Measurements from ENCODE around the gene ZNF780B. TPM values are rescaled to one million over a fixed set of nuclear protein-coding genes. Genes with fewer than 3 reads are reported as not detected.
"Not testable (repeated sequence)": the region's sequence is repeated elsewhere in the genome, so short reads cannot be mapped to it uniquely, and the experiment has no call there.

ZNF780B gene
- total RNA-seq, 1 donor from 2014 or later: 31.2 TPM

DNA sequence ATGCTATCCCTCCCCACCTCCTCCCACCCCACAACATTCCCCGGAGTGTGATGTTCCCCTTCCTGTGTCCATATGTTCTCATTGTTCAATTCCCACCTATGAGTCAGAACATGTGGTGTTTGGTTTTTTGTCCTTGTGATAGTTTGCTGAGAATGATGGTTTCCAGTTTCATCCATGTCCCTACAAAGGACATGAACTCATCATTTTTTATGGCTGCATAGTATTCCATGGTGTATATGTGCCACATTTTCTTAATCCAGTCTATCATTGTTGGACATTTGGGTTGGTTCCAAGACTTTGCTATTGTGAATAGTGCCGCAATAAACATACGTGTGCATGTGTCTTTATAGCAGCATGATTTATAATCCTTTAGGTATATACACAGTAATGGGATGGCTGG lies 18.0 kb downstream of the ZNF780B start:
- DNase-seq (ENCODE audit: low spot score): not testable (repeated sequence)

GRCh38 chr19:40035996-40036395 lies 20.0 kb downstream of the ZNF780B start:
- no peak for DNase-seq (ENCODE audit: low spot score)

GRCh38 chr19:40033989-40034560 lies 22.0 kb downstream of the ZNF780B start:
- DNase-seq (ENCODE audit: low spot score): no peak

GRCh38 chr19:40026597-40026970 lies 29.4 kb downstream of the ZNF780B start:
- DNase-seq (ENCODE audit: low spot score): no peak

GRCh38 chr19:40025938-40026596 lies 30.0 kb downstream of the ZNF780B start:
- no peak for DNase-seq (ENCODE audit: low spot score)

DNA sequence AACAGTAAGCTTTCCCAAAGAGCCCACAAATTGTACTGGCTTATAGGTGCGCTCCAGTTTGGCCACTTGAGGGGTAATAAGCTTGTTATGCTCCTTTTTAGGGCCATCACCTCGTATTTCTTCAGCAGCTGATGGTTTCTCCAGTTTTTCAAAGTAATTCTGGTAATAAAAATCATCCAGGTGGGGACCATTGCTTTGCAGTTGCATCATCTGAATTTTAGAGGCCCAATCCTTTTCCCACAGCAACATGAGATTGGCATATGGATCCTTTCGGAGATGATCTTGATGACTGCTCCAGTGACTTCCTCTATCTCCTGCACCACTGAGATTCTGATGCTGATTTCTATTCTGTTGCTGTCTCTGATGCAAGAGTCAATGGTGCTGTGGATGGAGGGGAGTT lies 32.1 kb downstream of the ZNF780B start:
- no peak for DNase-seq (ENCODE audit: low spot score)

DNA sequence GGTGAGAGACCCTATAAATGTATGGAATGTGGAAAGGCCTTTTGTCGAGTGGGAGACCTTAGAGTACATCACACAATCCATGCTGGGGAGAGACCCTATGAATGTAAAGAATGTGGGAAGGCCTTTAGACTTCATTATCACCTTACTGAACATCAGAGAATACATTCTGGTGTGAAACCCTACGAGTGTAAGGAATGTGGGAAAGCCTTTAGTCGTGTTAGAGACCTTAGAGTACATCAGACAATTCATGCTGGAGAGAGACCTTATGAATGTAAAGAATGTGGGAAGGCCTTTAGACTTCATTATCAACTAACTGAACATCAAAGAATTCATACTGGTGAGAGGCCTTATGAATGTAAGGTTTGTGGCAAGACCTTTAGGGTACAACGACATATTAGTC lies 42.0 kb downstream of the ZNF780B start:
- no peak for DNase-seq (ENCODE audit: low spot score)

GRCh38 chr19:40009674-40010073 lies 46.4 kb downstream of the ZNF780B start:
- no peak for DNase-seq (ENCODE audit: low spot score)

GRCh38 chr19:40006273-40006691 lies 49.7 kb downstream of the ZNF780B start:
- no peak for DNase-seq (ENCODE audit: low spot score)

- DNase-seq (ENCODE audit: low spot score): no peak
These were observed 50.2 kb downstream of the ZNF780B start for GRCh38 chr19:40005691-40006272.

DNA sequence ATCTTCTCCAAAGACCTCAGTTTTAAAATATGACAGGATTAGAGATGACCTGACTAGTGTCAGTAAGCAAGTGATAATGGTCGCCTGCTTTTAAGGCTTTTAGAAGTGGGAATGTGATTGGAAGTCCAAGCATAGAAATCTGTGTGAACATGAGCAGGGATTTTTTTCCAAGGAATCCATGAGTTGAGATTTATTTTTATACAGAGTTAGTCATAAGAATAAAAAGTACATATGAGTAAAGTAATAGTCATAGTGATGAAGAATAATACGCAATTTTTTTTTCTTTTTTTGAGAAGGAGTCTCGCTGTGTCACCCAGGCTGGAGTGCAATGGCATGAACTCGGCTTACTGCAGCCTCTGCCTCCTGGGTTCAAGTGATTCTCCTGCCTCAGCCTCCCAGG lies 57.5 kb downstream of the ZNF780B start:
- no peak for DNase-seq (ENCODE audit: low spot score)

GRCh38 chr19:39997638-39998216 lies 58.3 kb downstream of the ZNF780B start:
- no peak for DNase-seq (ENCODE audit: low spot score)

- peak; percentile 94 for DNase-seq (ENCODE audit: low spot score)
These were observed 59.0 kb downstream of the ZNF780B start, which contains the start of gene ZNF546 for GRCh38 chr19:39996811-39997637. Gene ZNF546, plus strand, starts transcription at chr19:39997060. Its CDS starts 1,267 bp downstream, at chr19:39998327.

DNA sequence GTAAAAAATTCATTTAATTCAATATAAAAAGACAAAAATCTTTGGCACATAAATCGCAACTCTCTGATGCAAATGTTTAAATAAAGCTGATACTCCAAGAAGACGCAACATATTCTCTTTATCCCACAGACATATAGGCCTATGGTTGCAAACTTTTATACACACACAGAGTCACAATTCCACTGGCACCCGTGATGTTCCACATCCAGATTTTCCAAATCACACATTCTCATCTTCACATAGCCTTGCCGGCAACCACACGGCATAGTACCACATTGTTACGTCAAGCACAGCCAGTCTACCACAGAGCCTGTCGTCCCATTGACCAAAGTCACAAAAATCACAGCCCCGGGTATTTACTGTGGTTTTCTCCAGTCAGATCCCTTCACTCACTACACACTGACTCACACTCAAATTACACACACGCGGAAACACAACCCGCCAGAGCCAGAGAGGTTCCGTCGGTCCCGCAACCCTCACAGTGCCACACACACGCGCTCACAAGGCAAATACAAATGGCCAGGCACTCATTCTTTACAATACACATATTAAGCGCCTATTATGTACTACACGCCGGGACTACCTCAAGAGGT lies 59.7 kb downstream of the ZNF780B start:
- no peak for DNase-seq (ENCODE audit: low spot score)

- no peak for DNase-seq (ENCODE audit: low spot score)
These were observed 60.2 kb downstream of the ZNF780B start for GRCh38 chr19:39995794-39996193.

DNA sequence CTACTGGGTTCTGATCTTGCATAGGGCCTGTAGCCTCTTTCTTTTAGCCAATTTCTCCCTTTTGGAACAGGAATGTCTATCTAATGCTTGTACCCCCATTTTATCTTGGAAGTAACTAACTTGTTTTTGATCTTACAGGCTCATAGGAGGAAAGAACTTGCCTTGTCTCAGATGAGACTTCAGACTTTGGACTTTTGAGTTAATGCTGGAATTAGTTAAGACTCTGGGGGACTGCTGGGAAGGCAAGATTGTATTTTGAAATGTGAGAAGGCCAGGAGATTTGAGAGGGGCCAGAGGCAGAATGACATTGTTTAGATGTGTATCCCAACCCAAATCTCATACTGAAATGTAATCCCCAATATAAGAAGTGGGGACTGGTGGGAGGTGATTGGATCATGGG lies 61.7 kb downstream of the ZNF780B start:
- no peak for DNase-seq (ENCODE audit: low spot score)

DNA sequence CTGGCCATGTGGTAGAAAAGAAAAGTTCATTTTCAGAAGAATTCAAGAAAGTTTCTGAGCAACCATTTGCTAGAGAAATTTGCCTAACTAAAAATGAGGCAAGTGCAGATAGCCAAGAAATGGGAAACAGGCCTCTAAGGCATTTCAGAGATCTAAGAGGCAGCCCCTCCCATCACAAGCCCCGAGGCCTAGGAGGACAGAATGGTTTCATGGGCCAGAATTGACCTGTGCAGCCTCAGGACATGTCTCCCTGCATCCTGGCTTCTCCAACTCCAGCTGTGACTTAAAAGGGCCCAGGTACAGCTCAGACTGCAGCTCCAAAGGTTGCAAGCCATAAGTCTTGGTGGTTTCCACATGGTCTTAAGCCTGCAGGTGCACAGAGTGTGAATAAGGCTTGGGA lies 62.4 kb downstream of the ZNF780B start:
- no peak for DNase-seq (ENCODE audit: low spot score)

DNA sequence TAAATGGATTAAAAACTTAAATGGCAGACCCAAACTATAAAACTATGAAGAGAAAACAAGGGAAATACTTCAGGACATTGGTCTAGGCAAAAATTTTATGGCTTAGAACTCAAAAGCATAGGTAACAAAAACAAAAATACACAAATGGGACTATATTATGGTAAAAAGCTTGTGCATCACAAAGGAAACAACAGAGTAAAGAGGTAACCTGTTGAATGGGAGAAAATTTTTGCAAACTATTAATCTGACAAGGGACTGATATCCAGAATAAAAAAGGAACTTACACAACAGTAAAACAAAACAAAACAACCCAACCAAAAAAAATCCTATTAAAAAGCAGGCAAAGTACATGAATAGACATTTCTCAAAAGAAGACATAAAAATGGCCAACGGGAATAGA lies 68.4 kb downstream of the ZNF780B start:
- DNase-seq (ENCODE audit: low spot score): no peak

DNA sequence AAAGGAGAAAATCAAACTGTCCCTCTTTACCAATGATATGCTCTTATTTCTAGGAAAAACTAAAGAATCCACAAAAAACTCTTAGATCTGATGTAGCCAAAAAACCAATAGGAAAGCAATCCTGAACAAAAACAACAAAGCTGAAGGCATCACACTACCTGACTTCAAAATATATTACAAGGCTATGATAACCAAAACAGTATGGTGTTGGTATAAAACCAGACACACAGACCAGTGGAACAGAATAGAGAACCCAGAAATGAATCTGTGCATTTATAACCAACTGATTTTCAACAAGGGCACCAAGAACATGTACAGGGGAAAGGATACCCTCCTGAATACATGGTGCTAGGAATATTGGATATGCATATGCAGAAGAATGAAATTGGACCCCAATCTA lies 68.9 kb downstream of the ZNF780B start:
- DNase-seq (ENCODE audit: low spot score): no peak

DNA sequence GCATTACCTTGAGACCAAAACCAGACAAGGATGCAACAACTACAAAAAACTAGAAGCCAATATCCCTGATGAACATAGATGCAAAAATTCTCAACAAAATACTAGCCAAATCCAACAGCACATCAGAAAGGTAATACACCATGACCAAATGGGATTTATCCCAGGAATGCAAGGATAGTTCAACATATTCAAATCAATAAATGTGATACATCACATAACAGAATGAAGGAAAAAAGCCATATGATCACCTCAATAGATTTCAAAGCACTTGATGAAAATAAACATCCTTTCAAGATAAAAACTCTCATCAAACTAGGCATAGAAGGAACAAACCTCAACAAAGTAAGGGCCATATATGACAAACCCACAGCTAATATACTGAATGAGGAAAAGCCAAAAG lies 69.4 kb downstream of the ZNF780B start:
- DNase-seq (ENCODE audit: low spot score): no peak

GRCh38 chr19:39983695-39984300 lies 72.2 kb downstream of the ZNF780B start:
- no peak for DNase-seq (ENCODE audit: low spot score)
